Uterus (tissue), 2 donors: ENCODE results near the gene GZMM.

Experiments
- CTCF ChIP-seq, 4 experiments: fragments of 200-600 bp in 2 of 4; fragments of 450-650 bp in 2 of 4; sonication (generic) in 2 of 4; IDR thresholded peaks; one replicate each; pipeline ENCODE4 v1.5.1; 2016 to 2019; ENCODE audit warnings: antibody characterized with exemption in 4 of 4, mild to moderate bottlenecking in 2 of 4, moderate library complexity in 1 of 4
- POLR2A ChIP-seq, 2 donors: fragments of 450-650 bp; IDR thresholded peaks; one replicate each; pipeline ENCODE4 v1.6.1; 2016; ENCODE audit warnings: antibody characterized with exemption in 2 of 2, mild to moderate bottlenecking in 1 of 2, moderate library complexity in 1 of 2

GRCh38 chr19:547117-547516 is 3.3 kb downstream of the GZMM start:
- TF ChIP-seq POLR2A (IDR thresholded peaks at IDR 0.05) (no peak), CTCF (IDR thresholded peaks at IDR 0.05) (no peak)
